GM18861 (cell line): ENCODE data around the gene SOCS4.
"Not testable (repeated sequence)": the region's sequence is repeated elsewhere in the genome, so short reads cannot be mapped to it uniquely, and the experiment has no call there.

Experiments used
- ATAC-seq: cut with Tn5 transposase; IDR thresholded peaks from one replicate; pipeline ENCODE4 v1.9.1; 2021; ENCODE audit not compliant: unreplicated experiment

SOCS4 gene, protein sequence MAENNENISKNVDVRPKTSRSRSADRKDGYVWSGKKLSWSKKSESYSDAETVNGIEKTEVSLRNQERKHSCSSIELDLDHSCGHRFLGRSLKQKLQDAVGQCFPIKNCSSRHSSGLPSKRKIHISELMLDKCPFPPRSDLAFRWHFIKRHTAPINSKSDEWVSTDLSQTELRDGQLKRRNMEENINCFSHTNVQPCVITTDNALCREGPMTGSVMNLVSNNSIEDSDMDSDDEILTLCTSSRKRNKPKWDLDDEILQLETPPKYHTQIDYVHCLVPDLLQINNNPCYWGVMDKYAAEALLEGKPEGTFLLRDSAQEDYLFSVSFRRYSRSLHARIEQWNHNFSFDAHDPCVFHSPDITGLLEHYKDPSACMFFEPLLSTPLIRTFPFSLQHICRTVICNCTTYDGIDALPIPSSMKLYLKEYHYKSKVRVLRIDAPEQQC

DNA sequence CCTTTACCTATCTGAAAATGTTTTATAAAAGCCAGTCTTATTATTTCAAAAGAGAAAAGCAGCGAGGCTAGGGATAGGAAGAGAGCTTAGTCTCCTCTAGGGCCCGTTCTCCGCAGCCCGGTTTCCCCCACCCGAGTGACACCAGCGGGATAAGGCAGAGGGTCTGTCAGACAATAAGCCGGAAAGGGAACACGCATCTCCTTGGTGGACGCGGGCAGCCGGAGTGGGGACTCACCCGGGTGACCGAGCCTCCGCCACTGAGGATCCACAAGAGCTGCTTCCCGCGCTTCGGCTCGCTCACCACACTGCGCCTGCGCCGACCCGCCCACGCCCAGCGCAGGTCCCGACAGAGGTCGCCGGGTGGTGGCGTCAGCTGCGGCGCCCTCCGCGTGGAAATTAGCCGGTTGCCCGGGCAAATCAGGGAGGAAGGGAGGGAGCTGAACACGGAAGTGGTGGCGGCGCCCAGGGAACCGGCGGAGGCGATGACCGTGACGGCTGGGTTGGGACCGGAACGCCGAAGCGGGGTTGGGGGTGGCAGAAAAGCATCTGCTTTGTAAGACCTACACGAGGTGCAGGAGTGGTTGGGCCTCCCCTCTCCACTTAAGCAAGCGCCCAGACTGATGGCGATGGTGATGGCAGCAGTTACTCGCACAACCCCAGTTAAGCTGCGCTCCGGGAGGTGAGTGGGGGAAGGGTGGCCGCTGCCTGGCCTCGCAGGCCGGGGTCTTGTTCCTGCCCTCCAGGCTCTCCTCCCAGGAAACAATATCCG lies at the start of gene SOCS4, which contains the start of gene WDHD1:
TSS of gene SOCS4 (plus strand) at position 444 of the 769 bp plus-strand sequence. CDS start 15,806 bp downstream, outside the sequence.
TSS of gene WDHD1 (minus strand) at position 307 of the 769 bp plus-strand sequence. CDS start 312 bp downstream, outside the sequence.
- ATAC-seq = peak; percentile 72

GRCh38 chr14:54979039-54979438 lies 48.0 kb upstream of the SOCS4 start:
- ATAC-seq = no peak

- no peak for ATAC-seq
Observed at GRCh38 chr14:54981698-54982097, 45.3 kb upstream of the SOCS4 start.

- ATAC-seq = no peak
Observed at GRCh38 chr14:54985156-54985555, 41.9 kb upstream of the SOCS4 start.

- ATAC-seq = no peak
Observed at GRCh38 chr14:55000381-55000780, 26.7 kb upstream of the SOCS4 start.

GRCh38 chr14:55005071-55005470 lies 22.0 kb upstream of the SOCS4 start:
- ATAC-seq = no peak

DNA sequence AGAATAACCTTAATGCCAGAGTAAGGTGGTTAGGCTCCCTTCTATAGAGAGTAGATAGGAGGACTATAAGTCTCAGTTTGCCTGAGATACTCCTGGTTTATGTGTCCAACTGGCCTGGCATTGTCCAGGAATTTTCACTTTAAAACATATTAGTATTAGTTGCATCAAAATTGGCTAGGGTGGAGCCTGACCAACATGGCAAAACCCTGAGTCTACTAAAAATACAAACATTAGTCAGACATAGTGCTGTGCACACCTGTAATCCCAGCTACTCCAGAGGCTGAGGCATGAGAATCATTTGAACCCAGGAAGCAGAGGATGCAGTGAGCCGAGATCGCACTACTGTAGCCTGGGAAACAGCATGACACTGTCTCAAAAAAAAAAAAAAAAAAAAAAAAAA lies 12.0 kb upstream of the SOCS4 start:
- no peak for ATAC-seq

DNA sequence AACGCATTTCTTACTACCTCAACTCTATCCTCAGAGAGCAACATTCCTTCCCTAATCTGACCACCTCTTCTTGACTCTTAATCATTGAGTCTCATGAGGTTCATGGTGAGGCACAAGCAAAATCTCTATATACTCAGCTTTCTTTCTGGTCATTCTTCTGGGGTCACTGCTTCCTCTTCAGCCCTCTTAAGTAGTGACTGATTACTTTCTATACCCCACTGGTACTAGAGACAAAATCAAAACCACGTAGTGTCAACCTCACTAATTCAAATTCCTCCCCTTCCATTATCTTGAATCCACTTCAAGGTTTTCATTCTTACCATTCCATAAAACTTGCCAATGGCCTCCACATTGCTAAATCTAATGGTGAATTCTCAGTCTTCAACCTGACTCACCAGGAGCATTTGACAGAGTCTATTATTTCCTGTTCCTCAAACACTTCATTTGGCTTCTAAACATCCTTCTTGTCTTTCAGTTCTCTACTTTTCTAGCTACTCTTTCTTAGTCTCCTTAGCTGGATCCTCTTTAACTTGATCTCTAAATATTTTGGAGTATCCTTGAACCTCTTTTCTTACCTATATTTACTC lies 7.0 kb upstream of the SOCS4 start:
- ATAC-seq = no peak

DNA sequence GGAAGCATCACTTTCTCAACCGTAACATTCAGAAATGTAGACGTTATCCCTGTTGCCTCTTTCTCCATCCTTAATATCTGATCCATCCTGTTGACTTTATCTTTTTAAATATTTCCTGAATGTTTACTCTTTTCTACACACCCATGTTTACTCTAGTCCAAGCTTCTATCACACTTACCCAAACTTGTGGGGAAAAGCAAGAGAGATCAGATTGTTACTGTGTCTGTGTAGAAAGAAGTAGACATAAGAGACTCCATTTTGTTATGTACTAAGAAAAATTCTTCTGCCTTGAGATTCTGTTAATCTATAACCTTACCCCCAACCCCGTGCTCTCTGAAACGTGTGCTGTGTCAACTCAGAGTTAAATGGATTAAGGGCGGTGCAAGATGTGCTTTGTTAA lies 2.7 kb upstream of the SOCS4 start:
- ATAC-seq = not testable (repeated sequence)

DNA sequence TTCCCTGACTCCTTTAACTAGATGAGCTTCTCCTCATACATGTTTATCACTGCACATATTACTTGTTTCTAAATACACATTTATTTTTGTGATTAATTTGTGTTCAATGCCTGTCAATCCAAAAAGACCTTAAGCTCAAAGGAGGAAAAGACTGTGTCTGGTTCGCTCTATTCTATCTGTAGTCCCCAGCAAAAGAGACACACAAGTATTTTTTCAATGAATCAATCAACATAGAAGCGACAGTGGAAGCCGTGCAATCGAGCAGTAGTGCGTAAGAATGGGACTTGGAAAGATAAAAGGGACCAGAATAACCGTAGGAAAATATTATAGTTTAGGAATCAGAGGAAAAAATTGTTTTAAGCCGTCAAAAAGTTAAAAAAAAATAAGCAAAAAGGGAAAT lies 1.1 kb upstream of the SOCS4 start:
- no peak for ATAC-seq

DNA sequence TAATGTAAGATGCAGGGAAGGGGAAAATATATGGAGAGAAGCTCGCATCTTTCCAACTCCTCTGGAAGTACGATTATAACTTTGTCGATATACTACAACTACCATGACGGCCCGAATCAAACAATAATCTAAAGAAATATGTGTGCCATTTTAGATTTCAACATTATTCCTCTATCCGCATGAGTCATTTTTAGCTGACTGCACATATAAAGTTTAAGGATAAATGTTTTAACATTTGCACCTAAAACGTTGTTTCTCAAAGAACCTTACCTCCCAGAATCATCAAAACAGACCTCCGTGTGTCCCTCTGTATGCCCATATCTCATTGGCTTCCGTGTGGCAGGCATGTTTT lies 619 bp upstream of the SOCS4 start:
- ATAC-seq = no peak

DNA sequence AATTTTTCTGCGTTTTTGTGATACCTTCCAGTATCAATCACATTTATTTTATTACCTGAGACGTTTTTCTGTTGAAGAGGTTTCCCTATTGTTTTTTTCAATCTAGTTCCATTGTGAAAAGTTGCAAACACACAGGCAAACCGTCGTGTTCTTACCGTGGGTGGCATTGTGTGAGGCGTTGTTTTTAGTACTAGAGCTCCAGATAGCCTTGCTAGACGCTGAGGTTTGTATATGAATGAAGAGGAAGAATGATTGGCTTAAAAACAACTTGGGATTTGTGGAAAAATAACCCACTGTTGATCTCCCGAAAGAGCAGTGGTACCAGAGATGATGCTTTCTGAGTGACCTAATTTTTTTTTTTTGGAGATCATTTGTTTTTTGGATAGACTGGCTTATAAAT lies 1.0 kb downstream of the SOCS4 start:
- no peak for ATAC-seq

GRCh38 chr14:55028476-55028875 lies 1.4 kb downstream of the SOCS4 start:
- ATAC-seq = no peak

DNA sequence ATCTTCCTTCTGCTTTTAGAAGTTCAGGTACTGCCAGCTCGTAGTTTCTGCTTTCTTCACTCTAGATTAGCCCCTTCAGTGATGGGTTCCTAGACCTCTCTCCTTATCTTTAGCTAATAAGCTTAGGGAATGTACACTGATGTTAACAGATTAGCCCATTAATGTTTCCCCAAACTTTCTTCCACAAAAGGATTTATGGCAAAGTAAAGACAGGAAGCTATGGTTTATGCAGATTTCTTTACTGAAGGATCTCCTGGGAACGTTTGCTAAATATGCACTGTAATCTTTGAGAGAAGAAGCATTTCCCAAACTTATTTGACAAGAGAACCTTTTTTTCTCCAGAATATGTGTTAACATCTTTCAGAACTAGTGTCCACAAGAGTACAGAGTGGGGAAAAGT lies 4.2 kb downstream of the SOCS4 start:
- no peak for ATAC-seq

DNA sequence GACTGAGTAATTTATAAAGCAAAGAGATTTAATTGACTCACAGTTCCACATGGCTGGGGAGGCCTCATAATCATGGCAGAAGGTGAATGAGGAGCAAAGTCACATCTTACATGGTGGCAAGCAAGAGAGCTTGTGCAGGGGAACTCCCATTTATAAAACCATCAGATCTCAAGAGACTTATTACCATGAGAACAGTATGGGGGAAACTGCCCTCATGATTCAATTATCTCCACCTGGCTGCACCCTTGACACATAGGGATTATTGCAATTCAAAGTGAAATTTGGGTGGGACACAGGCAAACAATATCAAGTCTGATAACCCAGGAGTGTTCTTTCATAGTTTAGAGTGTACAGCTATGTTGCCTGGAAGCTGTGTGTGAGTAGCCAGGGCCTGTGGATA lies 11.0 kb downstream of the SOCS4 start:
- not testable (repeated sequence) for ATAC-seq

GRCh38 chr14:55038708-55039107 lies 11.7 kb downstream of the SOCS4 start:
- ATAC-seq = no peak

GRCh38 chr14:55043528-55043927 lies 16.5 kb downstream of the SOCS4 start:
- ATAC-seq = no peak

- no peak for ATAC-seq
Observed at GRCh38 chr14:55045087-55045486, 18.1 kb downstream of the SOCS4 start.

DNA sequence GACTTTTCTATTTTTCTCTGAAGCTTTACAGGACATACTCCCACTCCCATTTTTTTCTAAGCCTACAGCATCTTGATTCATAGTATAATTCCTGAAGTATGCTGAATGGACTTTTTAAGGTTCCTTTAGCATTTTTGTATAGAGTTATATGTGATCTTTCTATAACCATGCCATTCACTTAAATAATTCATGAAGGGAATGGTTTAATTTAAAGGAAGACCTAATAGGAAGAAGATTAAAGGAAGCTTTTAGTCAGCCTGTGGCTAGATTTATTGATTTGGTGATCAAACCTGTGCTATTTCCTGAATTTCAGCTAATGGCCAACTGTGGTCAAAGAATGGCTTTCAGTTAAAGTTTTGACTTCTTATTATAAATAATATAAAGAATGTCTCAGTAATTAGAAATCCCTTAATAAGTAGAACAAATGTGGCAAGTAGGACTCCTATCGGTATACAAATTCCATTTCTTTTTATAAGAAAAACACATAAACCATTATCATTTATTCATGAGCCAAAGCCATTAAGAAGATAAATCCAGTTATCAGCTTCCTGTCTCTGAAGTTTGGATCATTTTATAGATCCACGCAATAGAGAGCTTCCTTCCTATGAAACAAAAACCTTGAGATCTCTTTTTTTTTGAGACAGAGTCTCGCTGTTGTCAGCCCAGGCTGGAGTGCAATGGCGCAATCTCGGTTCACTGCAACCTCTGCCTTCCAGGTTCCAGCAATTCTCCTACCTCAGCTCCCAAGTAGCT lies 20.4 kb downstream of the SOCS4 start:
- no peak for ATAC-seq

DNA sequence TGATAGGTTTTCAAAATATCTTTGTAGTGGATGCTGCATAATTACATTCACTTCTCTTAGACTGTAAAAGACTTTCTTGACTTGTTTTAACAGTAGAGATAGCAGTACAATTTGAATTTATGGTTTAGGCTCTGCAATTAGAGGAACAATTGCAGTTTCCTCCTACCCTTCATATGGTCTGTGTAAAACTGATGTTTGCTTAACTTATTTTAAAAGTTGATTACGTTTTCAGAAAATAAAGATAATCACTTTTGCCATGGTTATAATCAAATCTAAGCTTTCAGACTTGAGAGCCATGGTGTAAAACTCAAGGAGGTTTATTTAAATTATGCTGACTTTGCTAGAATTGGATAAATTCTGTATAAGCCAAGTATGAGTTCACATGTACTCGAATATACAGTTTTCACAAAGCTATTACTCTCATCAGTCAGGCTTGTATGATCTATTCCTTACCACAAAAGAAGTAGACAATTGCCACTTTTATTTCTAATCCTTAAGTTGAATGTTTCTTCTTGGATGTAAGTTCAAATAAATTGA lies 21.9 kb downstream of the SOCS4 start:
- ATAC-seq = no peak

DNA sequence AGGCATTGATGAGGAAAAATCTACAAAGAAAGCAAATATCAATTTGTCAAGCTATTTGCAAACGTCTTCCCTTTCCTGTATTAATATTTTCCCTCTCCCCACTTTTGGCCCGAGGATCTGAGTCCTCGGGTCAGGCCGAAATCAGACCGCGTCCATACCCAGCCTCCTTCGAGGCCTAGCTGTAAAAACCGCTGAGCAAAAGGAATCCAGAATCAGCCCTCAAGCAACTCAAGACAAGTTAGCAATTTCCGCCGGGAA lies 24.1 kb downstream of the SOCS4 start:
- ATAC-seq = peak; percentile 26
